Fibroblast of skin of back (primary cell): ENCODE measurements around the gene PTGS1. TPM values are rescaled to one million over a fixed set of nuclear protein-coding genes. Genes with fewer than 3 reads are reported as not detected.
"Not testable (repeated sequence)": the region's sequence is repeated elsewhere in the genome, so short reads cannot be mapped to it uniquely, and the experiment has no call there.

Experiments used
- DNase-seq: peaks from one replicate; pipeline ENCODE4 v3.0.0-alpha.2; 2013
- polyA plus RNA-seq, 2 experiments: library from polyadenylated mRNA; unstranded; fragments of 120-200 nt; gene quantifications; one replicate each; pipeline ENCODE4 v1.2.1, GENCODE V29; 2013; ENCODE audit not compliant: insufficient read length in 2 of 2

The PTGS1 gene
- 3.3 TPM for polyA plus RNA-seq (2013, experiment 1 of 2; ENCODE audit: insufficient read length)
- polyA plus RNA-seq (2013, experiment 2 of 2; ENCODE audit: insufficient read length) = 11.3 TPM

DNA sequence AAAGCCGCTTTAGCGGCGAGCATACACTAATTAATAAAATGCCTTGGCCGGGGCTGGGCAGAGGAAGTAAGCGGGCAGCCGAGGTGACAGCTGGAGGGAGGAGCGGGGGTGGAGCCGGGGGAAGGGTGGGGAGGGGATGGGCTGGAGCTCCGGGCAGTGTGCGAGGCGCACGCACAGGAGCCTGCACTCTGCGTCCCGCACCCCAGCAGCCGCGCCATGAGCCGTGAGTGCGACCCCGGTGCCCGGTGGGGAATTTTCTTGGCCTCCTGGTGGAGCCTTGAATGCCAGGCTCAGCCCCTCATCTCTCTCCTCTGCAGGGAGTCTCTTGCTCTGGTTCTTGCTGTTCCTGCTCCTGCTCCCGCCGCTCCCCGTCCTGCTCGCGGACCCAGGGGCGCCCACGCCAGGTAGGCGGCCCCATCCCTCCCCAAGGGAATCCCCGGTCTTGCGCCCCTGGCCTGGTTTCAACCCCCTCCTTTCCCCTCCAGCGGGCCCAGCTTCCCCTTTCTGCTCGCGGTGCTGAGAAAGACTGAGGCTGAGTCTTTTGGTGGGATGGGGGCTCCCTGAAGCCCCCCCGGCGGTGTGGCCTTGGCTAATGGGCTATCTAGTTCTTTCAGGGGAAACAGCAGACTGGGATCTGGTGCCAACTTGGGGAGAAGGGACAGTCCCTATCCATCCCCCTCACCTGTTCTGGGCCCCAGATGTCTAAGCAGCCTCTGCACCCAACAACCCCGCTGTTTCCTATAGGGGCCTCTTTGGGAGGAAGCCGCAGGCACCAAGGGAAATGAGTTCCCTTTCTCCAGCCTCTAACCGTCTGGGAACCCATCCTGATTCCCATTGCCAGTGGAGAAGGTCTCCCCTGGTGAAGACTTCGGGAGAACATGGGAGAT lies at the start of gene PTGS1:
Gene PTGS1 (plus strand): TSS at position 156 of the 887 bp plus-strand sequence. CDS start 61 bp downstream, at position 217.
- DNase-seq = no peak

DNA sequence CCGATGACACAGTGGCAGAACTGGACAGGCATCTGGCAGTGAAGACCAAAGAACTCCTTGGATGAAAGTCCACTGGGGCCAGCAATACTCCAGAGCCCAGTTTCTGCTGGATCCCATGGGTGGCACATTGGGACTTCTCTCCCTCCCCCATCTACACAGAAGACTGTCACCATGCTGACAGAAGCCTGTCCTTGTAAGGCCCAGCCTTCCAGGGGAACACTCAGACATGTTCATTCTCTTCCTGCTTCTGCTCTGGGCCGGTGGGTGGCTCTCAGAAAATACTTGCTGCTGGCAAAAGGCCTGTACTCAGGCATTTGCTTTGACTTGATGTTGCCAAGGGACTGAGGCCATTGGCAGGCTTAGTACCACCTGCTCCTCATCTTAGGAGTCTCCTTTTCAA lies 48.3 kb upstream of the PTGS1 start:
- DNase-seq = no peak

DNA sequence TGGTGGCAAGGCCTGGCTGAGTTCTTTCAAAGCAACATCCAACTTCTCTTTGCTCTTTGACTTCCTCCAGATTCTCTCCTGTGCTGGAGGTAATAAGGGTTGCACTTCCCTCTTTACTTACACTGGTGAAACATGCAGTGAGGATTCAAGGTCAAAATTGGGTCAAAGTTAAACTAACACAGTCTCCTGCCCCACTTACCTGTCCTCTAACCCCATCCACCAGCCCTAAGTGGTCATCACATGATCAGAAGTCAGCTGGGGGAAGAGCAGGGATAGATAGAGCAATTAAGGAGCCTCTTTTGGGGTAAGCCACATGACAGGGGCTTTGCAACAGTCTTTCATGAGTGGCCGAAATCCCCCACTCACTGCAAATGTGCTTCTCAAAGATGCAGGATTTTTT lies 46.2 kb upstream of the PTGS1 start:
- not testable (repeated sequence) for DNase-seq

DNA sequence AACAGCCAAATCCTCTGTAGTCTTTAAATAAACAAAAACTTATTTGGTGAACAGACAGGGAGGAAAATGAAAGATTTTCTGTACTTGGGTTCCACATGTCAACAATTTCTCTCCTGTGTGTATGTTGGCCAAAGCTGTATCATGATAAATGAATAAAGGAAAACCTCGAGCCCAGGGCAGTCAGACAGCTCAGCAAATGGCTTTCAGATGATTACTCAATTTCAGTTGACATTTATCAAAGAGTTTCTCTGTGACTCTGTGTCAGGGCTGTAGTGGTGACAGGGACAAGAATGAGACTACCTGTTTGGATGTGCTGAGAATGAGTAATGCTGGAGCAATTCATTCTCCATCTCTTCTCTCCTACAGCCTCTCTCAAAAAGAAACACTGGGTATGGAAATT lies 45.7 kb upstream of the PTGS1 start:
- DNase-seq = no peak

DNA sequence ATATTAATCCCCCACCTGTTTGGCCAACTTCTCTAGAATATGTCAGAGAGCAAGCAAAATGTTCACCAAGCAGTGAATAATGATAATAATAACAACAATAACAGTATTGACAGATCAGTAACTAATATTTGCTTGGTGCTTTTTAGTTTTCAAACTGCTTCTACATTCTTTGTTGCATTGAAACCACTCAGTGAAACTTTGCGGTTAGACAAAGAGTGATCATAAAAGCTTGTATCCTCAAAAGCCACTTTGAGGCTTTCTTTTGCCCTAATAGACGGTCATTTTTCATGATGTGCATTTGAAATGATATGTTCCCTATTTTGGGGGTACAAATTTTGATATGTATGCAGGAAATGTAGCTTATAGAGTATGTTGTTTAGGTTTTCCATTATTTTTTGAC lies 43.6 kb upstream of the PTGS1 start:
- no peak for DNase-seq

DNA sequence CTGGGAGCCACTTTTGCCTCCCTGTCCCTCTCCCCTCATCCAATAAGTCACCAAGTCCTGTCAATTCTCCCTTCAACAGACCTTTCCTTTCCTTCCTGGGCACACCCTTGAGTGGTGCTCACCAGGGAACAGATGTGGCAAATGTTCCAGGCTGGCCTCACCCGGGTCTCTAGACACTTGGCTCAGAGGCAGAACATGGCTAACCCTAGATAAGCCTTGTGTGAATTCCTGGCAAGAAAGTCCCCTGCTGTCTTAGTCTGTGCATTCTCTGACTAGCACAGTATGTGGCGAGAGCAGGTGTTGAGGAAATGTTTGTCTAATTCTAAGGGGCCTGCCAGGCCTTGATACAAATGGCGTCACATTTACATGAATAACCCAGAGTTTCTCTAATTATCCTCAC lies 41.2 kb upstream of the PTGS1 start:
- no peak for DNase-seq

DNA sequence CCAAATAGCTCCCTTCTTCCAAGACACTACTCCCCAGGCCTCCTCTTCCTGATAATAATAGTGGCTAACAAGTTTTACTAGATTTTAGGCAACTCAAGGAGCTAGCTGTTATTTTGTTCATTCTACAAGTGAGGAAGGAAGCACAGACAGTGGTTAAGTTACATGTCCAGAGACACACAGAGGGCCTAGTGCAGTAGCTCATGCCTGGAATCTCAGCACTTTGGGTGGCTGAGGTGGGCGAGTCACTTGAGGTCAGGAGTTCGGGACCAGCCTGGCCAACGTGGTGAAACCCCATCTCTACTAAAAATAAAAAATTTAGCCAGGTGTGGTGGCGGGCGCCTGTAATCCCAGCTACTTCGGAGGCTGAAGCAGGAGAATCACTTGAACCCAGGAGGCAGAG lies 40.4 kb upstream of the PTGS1 start:
- DNase-seq = not testable (repeated sequence)

DNA sequence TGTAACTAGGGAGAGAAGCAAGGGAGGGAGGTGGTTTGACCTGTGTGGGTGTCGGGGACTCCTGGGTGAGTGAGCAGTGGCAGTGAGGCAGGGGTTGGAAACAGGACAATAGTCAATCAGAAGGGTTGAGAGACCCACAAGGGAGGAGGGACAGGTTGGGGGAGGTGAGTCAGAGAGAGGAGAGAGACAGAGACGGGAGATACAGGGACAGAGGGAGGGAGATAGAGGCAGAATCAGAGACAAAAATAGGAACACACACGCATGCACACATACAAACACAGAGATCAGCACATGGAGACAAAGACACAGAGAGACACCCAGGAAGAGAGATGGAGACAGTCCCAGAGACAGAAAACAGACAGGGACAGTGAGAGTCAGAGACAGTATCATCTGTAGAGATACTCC lies 39.3 kb upstream of the PTGS1 start:
- DNase-seq = no peak

DNA sequence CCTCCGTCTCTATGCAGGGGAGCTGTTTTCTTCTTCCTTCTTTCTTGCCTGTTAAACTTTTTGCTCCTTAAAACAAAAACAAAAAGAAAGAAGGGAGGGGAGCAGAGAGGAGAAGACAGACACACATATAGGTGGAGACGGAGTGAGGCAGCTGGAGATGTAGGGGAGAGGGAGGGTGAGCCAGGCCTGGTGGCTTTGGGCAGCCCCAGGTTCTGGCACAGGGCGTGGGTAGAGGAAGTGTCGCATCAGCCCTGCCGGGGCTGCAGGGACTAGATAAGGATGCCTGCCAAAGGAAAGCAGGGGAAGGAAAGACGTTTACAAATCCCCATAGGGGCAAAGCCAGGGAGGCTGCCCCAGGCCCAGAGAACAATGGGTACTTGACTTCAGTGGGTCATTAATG lies 38.7 kb upstream of the PTGS1 start:
- no peak for DNase-seq

DNA sequence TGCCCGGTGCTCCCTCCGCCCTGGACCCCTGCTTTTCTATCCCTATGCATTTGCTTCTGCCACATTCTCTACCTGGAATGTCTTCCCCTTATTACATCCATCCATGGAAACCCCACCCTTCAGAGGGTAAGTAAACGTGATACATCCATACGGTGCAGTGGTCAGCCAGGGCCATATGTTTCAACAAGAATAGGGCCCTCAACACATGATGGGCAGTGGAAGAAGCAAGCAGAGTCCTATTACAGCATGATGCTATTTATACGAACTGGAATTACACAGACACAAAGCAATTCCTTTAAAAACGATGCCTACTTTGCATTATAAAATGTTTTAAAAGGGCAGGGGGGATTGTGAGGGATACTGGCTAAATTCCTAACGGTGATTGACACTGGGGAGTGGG lies 38.2 kb upstream of the PTGS1 start:
- no peak for DNase-seq

DNA sequence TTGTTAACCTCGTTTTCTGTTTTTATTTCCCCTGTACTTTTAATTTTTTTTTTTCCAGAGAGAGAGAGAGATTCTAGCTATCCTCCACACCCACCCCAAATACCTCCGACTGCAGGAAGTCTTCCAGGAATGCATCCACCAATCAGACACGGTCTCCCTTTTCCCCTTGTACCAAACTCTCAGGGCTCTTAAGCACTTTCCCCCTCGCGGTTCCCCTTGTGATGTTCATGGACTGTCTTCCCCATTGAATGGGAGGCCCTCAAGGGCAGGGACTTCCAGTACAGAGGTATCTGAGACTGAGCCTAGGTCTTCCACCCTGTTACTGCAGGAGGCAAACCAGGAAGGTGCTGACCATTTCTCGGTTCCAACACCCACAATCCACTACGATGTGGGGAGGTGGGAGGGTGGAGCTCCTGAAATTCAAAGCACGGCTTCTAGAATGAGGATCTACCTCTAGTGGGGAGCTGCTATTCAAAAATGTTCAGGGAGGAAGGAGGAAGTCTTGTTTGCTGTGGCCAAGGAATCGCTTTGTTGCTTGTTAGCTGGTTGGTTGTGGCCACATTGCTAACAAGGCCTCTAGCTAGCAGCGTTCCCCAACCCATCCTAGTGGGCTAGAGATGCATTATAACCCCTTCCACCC lies 37.5 kb upstream of the PTGS1 start:
- no peak for DNase-seq

DNA sequence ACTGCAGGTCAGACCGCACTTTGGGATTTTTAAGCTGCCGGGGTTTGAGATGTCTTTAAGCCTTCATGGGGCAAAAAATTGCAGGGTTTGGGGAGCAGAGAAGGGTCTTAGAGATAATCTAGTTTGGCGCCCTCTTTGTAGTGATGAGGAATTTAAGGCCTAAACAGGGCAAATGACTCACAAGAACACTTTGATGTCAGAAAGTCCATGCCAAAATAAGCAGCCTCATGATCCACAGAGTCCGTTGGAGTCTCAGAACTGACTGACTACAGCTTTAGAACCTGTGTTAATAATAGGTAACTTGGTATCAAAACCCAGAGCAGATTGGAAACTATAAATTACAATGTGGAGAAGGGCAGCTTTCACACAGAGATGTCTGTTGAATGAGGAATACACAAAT lies 35.9 kb upstream of the PTGS1 start:
- peak; percentile 7 for DNase-seq

DNA sequence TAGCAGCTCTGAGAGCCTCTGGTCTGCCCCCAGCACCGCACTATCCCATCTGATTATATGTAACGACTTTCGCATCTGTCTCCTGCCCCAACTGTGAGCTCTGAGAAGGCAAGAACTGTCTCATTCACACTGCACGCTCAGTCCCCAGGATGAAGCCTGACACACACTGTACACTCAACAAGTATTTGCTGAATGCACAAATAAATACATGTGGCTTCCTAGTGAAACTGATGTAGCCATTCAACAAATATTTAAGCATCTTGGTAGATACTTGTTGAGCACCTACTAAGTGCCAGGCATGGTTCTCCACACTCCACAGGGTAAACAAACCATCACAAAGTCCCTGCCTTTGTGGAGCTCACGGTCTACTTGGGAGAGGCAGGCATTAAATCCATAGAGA lies 34.6 kb upstream of the PTGS1 start:
- DNase-seq = no peak

DNA sequence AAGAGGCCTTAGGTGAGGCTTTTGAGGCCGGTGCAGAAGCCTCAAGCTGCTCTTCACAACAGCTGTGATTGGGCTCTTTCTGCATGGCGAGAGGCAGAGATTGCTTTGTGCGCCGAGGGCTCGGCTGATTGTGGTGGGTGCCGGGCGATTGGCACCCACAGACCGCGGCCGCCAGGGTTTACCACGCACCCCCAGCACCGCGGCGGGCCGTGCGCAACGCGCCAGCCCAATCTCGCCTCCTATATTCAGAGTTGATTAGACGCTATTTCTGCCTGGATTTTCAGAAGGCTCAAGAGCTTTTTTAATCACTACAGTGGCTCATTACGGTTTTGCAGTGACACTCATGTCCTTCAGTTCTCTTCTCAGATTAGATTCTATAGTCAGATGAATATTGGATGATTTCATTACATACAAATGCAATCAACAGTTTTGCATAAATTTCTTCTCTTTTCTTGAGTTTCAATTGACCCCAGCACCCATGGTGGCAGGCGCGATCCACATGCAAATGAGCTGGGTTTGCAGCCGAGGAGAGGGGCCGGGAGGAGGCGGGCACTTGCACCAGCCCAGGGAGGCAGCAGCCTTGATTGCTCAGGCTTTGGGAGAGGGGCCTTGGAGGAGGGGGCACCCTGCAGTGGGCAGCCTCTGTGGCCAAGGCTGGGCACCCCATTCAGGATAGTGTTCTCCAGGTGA lies 33.8 kb upstream of the PTGS1 start:
- DNase-seq = no peak

DNA sequence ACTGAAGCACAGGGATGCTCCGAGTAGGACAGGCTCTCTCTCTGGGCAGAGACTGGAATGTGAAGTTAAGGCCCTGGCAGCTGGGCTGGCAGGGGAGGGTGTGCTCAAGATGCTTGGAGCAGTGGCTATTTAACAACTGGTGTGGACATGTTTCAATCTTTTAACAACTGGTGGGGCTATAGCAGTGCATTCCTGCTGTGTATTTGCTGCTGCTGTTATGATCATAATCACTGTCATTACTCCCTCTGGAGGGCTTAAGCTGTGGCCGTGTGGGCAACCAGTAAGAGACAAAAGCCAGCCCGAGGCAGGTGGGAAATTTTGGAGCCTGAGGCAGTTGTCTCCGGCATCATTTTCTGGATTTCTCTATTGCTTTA lies 33.3 kb upstream of the PTGS1 start:
- no peak for DNase-seq

DNA sequence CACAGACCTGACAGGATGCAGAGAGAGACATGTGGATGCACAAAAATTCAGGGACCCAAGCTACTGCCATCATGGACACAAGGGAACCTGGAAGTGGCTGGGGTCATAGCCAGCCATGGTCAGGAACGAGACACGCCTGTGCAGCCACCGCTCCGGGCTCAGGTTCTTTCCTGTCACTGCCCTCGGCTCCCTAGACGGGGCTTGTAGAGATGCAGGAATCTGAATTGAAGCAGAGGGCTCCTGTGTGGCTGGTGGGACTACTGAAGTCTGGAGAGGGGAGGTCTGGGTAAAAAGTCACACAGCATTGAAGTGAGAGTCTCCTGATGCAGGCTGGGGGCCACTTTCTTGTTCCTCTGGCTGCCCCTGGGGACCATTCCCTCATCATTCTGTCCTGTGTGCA lies 32.3 kb upstream of the PTGS1 start:
- no peak for DNase-seq

DNA sequence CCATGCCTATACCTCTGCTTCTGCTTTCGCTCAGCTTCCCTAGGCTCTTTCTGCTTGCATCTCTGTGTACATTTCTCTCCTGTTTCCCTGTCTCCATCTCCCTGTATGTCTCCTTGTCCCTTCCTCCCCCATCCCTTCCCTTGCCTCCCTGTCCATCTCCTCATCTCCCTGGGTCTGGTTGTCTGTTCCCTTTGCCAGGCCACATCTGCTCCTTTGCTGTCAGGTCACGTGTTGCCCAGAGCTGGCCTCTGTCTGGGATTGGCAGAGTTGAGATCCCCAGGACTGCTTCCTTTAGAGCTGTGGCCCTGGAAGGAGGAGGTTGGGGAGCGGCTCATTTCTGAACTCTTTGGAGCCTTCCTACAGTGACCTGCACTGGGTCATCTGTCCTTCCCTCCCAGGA lies 31.8 kb upstream of the PTGS1 start:
- DNase-seq = no peak

DNA sequence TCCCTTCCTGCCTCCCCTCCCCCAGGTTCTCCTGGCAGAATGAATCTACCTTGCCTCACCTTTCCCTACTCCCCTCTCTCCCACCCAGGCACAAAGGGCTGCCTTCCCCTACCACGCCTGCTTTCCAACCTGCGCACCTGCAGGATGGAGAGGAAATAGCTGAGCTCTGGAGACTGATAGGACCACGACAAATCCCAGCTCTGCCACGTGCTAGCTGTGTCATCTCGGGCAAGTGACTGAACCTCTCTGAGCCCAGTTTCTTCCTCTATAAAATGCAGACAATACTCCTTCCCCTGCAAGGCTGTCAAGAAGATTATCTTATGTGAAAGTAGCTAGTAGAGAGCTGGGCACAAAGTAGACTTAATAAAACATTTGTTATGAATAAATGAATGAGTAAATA lies 31.2 kb upstream of the PTGS1 start:
- no peak for DNase-seq

DNA sequence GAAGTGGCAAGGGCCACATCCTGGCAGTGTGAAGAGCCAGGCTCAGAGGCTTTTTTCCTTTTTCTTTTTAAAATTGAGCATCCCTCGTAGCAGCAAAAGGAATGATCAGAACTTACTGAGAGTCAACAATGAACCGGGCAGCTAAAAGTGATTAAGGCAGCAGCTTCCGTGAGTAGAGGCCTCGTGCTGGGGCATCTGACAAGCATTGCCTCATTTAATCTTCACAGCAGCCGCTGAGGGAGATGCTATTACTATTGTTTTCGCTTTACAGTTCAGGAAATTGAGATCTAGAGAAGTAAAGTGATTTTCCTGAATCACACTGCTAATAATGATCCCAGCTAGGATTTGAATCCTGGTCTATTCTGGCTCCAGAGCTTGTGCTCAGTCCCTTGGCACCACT lies 30.7 kb upstream of the PTGS1 start:
- DNase-seq = no peak

DNA sequence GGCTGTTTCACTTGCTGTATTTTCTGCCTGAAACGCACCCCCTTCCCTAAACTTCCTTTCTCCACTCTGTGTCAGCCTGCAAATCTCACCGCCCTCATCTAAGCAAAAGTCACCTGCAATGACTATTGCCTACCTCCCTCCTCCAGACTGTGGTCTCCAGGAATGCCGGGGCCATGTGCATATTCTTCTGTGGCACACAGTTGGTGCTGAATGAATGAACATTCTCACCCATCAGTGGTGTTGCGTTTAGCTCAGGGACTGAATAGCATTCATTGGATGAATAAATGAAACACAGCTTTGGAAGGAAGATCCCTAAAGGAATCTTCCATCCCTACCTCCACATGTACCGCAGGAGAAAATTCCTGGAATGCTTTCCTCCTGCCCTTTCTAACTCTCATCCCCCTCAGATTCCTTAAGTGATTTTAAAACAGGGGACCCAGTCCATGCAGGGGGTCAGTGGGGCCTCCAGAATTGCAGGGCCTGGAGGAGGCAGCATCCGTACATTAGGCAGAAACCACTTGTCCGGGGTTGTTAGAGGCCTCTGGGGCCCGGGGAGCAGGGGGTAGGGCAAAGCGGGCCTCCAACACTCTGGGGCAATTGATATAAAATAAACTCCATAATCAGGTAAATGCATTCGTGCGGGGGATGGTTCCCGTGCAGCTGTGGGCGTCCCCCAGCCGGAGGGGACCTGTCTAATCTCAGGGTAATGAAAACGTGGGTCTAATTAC lies 28.3 kb upstream of the PTGS1 start:
- no peak for DNase-seq

DNA sequence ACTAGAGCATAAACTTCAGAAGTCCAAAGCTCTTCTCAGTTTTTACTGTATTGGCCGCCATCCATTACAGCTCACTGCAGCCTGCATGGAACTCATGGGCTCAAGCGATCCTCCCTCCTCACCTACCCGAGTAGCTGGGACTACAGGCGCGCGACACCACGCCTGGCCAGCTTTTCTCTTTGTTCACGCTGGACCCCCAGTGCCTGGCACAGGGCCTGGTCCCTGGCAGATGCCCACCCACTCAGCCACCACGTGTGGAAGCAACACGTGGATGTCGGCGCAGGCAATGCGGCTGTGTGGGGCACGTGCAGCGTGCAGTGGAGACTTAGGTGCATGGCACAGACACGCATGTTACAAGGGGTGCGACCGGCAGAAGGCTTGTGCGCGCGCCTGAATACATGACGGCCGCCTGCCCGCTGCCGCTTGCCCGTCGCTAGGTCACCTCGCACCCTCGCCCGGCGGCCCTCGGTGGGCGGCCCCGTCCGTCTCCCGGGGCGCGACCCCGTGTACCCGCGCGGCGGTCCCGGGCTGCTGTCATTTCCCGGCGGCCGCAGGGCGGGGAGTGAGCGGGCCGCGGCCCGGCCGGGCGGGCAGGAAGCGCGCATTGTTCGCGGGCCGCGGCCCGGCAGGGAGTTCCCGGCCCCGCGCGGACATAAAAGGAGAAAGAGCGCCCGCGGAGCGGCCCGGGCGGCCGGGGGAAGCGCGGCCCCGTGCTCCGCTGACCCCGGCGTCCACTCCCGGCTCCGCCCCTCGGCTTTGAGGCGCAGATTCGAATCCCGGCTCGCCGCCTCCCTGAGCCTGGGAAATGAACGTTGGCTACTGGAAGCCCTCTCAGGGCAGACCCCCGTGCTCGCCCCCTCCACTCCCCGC lies 24.1 kb upstream of the PTGS1 start:
- DNase-seq = peak; percentile 27
